HepG2 (cell line): ENCODE measurements around the gene UNC13D. TPM values are rescaled to one million over a fixed set of nuclear protein-coding genes. Genes with fewer than 3 reads are reported as not detected.

Experiments used
- AGO1 ChIP-seq: fragments of 200-400 bp; formaldehyde crosslinking; IDR thresholded peaks from 2 replicates; pipeline ENCODE4 v1.6.1; 2017; ENCODE audit warnings: mild to moderate bottlenecking, low read depth, low read length, moderate library complexity; ENCODE audit not compliant: poor library complexity, severe bottlenecking
- MAFK ChIP-seq, 2 experiments: IDR thresholded peaks in 1 of 2; conservative IDR thresholded peaks in 1 of 2; 2 replicates each; pipeline ENCODE4 v1.6.1; 2011; ENCODE audit warnings: improper control_type of control experiment in 2 of 2, low read length in 2 of 2
- MED8 ChIP-seq: sonication (generic); formaldehyde crosslinking; IDR thresholded peaks from 2 replicates; pipeline ENCODE4 v1.8.1; 2023; ENCODE audit warnings: mild to moderate bottlenecking, missing genetic modification reagents; ENCODE audit not compliant: insufficient replicate concordance
- PAWR ChIP-seq: sonication (generic); formaldehyde crosslinking; IDR thresholded peaks from 2 replicates; pipeline ENCODE4 v1.4.0; 2020; ENCODE audit warnings: missing genetic modification reagents, mild to moderate bottlenecking, borderline replicate concordance
- PCBP1 ChIP-seq: fragments of 200-400 bp; formaldehyde crosslinking; IDR thresholded peaks from 2 replicates; pipeline ENCODE4 v1.6.1; 2017; ENCODE audit warnings: mild to moderate bottlenecking, low read depth, low read length, borderline replicate concordance
- RFXAP ChIP-seq: sonication (generic); formaldehyde crosslinking; IDR thresholded peaks from 2 replicates; pipeline ENCODE4 v1.4.0; 2020; ENCODE audit warnings: missing genetic modification reagents, borderline replicate concordance
- SUZ12 ChIP-seq: fragments of 150-350 bp; IDR thresholded peaks from 2 replicates; pipeline ENCODE4 v1.6.1; 2014; ENCODE audit warnings: low read depth, low read length
- ZNF205 ChIP-seq: IDR thresholded peaks from 2 replicates; pipeline ENCODE4 v1.6.1; 2018; ENCODE audit warnings: missing biosample characterization, missing genetic modification reagents
- polyA plus RNA-seq, 8 experiments: library from polyadenylated mRNA; depleted of rRNA in 3 of 8; stranded (reverse) in 7 of 8; unstranded in 1 of 8; fragments of >200 nt; fragmentation: Illumina TruSeq in 4 of 8; extraction: Trizol in 4 of 8; gene quantifications; 2 replicates each; pipeline versions ENCODE4 v1.2.1 to v1.2.3, GENCODE V29; 2011 to 2016; ENCODE audit warnings: low read depth in 4 of 8, missing spikeins in 1 of 8, mixed read lengths in 1 of 8; ENCODE audit not compliant: insufficient read depth in 1 of 8
- total RNA-seq, 5 experiments: library from RNA; depleted of rRNA; stranded (reverse); fragments of >200 nt; fragmentation: Illumina TruSeq; extraction: Trizol; gene quantifications; 2 replicates each; pipeline ENCODE4 v1.2.3, GENCODE V29; 2016; ENCODE audit warnings: low read depth in 1 of 5
- TF ChIP-seq, protein P1 (sequence below): sonication (generic); formaldehyde crosslinking; IDR thresholded peaks from 2 replicates; pipeline ENCODE4 v1.4.0; 2020; ENCODE audit warnings: mild to moderate bottlenecking, missing genetic modification reagents
- TF ChIP-seq, protein P2 (sequence below): IDR thresholded peaks from 2 replicates; pipeline ENCODE4 v1.6.1; 2016; ENCODE audit warnings: missing genetic modification reagents, missing compliant biosample characterization
- TF ChIP-seq, protein P3 (sequence below): sonication (generic); formaldehyde crosslinking; IDR thresholded peaks from 2 replicates; pipeline ENCODE4 v1.4.0; 2020; ENCODE audit warnings: mild to moderate bottlenecking, missing genetic modification reagents
- TF ChIP-seq, protein P4 (sequence below): sonication (generic); formaldehyde crosslinking; IDR thresholded peaks from 2 replicates; pipeline ENCODE4 v1.5.1; 2020; ENCODE audit warnings: mild to moderate bottlenecking, missing genetic modification reagents, borderline replicate concordance

UNC13D gene
- total and polyA plus RNA-seq, 2 of the 13 experiments (the other 11 are each of a cell fraction or from before 2014, with no cell fraction given): 29.7 to 42.7 TPM

DNA sequence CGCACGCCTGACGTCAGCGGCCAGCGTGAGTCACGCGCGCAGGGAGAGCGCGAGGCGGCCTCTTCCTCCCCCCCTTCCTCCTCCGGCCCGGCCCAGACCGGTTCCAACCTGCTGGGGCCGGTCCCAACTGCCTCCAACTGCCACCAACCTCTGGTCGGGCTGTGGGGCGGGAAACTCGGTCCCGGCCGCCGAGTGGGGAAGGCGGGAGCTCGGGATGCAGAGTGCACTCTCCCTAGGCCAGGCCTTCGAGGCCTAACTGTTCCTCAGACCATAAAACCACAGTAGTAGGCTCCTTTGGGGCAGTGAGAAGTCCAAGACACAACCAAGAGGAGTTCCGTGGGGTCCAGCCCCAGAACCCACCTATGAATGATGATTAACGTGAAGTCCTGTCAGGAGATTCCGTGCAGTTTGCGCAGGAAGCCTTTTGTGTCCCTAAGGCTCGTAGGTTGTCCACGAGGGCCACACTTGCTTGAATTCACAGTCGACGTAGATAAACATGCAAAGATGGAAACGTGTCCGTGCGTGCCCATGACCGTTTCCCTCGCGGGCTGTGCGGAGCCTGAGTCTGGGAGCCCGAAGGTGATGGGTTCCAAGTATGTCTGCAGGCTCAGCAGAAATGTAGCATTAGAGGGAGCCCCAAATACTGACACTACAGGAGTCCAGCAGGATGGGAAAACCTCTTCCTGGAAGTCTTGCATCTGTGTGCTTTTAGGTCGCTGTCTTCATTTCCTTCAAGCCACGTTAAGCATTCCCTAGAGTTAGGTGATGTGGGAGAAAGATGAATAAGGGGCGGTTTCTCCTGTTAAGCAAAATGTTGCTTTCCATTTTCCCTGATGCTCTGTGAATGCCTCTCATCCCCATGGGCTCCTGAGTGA, 59.0 kb downstream of the UNC13D start (continued):
- TF ChIP-seq, protein P1, sequence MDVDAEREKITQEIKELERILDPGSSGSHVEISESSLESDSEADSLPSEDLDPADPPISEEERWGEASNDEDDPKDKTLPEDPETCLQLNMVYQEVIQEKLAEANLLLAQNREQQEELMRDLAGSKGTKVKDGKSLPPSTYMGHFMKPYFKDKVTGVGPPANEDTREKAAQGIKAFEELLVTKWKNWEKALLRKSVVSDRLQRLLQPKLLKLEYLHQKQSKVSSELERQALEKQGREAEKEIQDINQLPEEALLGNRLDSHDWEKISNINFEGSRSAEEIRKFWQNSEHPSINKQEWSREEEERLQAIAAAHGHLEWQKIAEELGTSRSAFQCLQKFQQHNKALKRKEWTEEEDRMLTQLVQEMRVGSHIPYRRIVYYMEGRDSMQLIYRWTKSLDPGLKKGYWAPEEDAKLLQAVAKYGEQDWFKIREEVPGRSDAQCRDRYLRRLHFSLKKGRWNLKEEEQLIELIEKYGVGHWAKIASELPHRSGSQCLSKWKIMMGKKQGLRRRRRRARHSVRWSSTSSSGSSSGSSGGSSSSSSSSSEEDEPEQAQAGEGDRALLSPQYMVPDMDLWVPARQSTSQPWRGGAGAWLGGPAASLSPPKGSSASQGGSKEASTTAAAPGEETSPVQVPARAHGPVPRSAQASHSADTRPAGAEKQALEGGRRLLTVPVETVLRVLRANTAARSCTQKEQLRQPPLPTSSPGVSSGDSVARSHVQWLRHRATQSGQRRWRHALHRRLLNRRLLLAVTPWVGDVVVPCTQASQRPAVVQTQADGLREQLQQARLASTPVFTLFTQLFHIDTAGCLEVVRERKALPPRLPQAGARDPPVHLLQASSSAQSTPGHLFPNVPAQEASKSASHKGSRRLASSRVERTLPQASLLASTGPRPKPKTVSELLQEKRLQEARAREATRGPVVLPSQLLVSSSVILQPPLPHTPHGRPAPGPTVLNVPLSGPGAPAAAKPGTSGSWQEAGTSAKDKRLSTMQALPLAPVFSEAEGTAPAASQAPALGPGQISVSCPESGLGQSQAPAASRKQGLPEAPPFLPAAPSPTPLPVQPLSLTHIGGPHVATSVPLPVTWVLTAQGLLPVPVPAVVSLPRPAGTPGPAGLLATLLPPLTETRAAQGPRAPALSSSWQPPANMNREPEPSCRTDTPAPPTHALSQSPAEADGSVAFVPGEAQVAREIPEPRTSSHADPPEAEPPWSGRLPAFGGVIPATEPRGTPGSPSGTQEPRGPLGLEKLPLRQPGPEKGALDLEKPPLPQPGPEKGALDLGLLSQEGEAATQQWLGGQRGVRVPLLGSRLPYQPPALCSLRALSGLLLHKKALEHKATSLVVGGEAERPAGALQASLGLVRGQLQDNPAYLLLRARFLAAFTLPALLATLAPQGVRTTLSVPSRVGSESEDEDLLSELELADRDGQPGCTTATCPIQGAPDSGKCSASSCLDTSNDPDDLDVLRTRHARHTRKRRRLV (CRISPR knock-in tag): no peak; the same call in 1 of the 2 replicates
- TF ChIP-seq AGO1 (no peak), PAWR (peak; percentile 28; the same call in 1 of the 2 replicates), SUZ12 (no peak), MAFK (conservative IDR thresholded peaks at IDR 0.05 in 1 of 2, IDR thresholded peaks at IDR 0.05 in 1 of 2; ENCODE audit: low read length in 2 of 2) (peak in 1 of 2 experiments; percentile 47; a peak in 1 of 4 replicates), MED8 (CRISPR knock-in tag) (peak; percentile 81), PCBP1 (0 out of 2 replicates have a peak, but pooled peaks have one; percentile 51), RFXAP (0 out of 2 replicates have a peak, but pooled peaks have one; percentile 60), ZNF205 (CRISPR knock-in tag) (no peak)
- TF ChIP-seq, protein P2, sequence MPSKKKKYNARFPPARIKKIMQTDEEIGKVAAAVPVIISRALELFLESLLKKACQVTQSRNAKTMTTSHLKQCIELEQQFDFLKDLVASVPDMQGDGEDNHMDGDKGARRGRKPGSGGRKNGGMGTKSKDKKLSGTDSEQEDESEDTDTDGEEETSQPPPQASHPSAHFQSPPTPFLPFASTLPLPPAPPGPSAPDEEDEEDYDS (CRISPR knock-in tag): peak; percentile 12; the same call in 1 of the 2 replicates
- TF ChIP-seq, protein P3, sequence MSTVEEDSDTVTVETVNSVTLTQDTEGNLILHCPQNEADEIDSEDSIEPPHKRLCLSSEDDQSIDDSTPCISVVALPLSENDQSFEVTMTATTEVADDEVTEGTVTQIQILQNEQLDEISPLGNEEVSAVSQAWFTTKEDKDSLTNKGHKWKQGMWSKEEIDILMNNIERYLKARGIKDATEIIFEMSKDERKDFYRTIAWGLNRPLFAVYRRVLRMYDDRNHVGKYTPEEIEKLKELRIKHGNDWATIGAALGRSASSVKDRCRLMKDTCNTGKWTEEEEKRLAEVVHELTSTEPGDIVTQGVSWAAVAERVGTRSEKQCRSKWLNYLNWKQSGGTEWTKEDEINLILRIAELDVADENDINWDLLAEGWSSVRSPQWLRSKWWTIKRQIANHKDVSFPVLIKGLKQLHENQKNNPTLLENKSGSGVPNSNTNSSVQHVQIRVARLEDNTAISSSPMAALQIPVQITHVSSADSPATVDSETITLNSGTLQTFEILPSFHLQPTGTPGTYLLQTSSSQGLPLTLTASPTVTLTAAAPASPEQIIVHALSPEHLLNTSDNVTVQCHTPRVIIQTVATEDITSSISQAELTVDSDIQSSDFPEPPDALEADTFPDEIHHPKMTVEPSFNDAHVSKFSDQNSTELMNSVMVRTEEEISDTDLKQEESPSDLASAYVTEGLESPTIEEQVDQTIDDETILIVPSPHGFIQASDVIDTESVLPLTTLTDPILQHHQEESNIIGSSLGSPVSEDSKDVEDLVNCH (CRISPR knock-in tag): no peak
- TF ChIP-seq, protein P4, sequence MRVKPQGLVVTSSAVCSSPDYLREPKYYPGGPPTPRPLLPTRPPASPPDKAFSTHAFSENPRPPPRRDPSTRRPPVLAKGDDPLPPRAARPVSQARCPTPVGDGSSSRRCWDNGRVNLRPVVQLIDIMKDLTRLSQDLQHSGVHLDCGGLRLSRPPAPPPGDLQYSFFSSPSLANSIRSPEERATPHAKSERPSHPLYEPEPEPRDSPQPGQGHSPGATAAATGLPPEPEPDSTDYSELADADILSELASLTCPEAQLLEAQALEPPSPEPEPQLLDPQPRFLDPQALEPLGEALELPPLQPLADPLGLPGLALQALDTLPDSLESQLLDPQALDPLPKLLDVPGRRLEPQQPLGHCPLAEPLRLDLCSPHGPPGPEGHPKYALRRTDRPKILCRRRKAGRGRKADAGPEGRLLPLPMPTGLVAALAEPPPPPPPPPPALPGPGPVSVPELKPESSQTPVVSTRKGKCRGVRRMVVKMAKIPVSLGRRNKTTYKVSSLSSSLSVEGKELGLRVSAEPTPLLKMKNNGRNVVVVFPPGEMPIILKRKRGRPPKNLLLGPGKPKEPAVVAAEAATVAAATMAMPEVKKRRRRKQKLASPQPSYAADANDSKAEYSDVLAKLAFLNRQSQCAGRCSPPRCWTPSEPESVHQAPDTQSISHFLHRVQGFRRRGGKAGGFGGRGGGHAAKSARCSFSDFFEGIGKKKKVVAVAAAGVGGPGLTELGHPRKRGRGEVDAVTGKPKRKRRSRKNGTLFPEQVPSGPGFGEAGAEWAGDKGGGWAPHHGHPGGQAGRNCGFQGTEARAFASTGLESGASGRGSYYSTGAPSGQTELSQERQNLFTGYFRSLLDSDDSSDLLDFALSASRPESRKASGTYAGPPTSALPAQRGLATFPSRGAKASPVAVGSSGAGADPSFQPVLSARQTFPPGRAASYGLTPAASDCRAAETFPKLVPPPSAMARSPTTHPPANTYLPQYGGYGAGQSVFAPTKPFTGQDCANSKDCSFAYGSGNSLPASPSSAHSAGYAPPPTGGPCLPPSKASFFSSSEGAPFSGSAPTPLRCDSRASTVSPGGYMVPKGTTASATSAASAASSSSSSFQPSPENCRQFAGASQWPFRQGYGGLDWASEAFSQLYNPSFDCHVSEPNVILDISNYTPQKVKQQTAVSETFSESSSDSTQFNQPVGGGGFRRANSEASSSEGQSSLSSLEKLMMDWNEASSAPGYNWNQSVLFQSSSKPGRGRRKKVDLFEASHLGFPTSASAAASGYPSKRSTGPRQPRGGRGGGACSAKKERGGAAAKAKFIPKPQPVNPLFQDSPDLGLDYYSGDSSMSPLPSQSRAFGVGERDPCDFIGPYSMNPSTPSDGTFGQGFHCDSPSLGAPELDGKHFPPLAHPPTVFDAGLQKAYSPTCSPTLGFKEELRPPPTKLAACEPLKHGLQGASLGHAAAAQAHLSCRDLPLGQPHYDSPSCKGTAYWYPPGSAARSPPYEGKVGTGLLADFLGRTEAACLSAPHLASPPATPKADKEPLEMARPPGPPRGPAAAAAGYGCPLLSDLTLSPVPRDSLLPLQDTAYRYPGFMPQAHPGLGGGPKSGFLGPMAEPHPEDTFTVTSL: peak; percentile 52; the same call in 1 of the 2 replicates
